COLO829 (cell line): ENCODE data around the gene ACOT11.

Source experiments
- DNase-seq: peaks from one replicate; pipeline ENCODE4 v3.0.0; 2012; ENCODE audit warnings: low spot score

ACOT11 gene

GRCh38 chr1:54645806-54646676 is 98.0 kb downstream of the ACOT11 start:
- no peak for DNase-seq

GRCh38 chr1:54649130-54649898 is 101.3 kb downstream of the ACOT11 start:
- no peak for DNase-seq

GRCh38 chr1:54649921-54650320 is 101.9 kb downstream of the ACOT11 start:
- DNase-seq = no peak

GRCh38 chr1:54650417-54650816 is 102.4 kb downstream of the ACOT11 start:
- DNase-seq = no peak

- DNase-seq = no peak
Observed at GRCh38 chr1:54651608-54652007, 103.6 kb downstream of the ACOT11 start.

GRCh38 chr1:54652168-54652567 is 104.1 kb downstream of the ACOT11 start:
- DNase-seq = no peak

- DNase-seq = no peak
Observed at GRCh38 chr1:54653036-54653435, 105.0 kb downstream of the ACOT11 start.

GRCh38 chr1:54658164-54658913 is 110.3 kb downstream of the ACOT11 start:
- no peak for DNase-seq
